Smooth muscle cell of the brain vasculature (primary cell): Measurements from ENCODE around the gene USP22.
"Not testable (repeated sequence)": the region's sequence is repeated elsewhere in the genome, so short reads cannot be mapped to it uniquely, and the experiment has no call there.

Experiments
- DNase-seq: peaks from one replicate; pipeline ENCODE4 v3.0.0-alpha.2; 2012; ENCODE audit warnings: low read depth, low spot score

Gene USP22

DNA sequence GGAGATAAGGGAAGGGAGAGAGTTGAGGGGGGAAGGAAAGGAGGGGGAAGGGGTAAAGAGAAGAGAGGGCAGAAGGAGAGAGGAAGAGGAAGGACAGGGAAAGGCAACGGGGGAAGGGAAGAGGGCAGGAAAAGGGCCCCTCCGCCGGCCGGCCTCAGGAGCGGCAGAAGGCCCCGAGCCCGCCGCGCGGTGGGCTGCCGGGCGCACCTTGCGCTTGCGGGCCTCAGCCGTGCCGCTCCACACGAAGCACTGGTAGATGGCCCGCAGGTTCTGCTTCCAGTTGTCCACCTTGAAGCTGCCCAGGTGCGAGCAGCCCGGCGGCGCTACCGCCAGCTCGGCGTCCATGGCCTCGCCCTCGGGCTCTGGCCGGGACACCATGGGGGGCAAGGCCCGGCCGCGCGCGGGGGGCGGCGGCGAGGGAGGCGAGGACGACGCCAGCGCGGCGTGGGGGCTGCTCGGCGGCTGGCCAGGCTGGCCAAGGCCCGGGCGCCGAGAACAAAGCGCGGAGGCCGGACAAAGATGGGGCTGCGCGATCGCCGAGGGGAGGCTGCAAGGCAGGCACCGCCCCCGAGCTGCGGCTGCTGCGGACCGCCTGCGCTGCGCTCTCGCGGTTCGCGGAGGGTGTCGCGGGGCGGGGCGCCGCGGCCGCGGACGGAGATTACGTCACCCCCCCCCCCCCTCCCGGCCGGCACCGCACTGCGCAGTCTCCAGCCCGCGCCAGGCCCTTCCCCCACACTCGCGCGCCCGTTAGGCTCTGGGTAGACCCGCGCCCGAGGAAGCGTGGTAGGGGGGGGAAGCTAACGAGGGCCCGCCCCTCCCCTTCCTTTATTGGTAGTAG lies at the start of gene USP22:
Gene USP22 (minus strand): TSS at position 554 of the 838 bp plus-strand sequence. CDS start 176 bp downstream, at position 378.
- no peak for DNase-seq

DNA sequence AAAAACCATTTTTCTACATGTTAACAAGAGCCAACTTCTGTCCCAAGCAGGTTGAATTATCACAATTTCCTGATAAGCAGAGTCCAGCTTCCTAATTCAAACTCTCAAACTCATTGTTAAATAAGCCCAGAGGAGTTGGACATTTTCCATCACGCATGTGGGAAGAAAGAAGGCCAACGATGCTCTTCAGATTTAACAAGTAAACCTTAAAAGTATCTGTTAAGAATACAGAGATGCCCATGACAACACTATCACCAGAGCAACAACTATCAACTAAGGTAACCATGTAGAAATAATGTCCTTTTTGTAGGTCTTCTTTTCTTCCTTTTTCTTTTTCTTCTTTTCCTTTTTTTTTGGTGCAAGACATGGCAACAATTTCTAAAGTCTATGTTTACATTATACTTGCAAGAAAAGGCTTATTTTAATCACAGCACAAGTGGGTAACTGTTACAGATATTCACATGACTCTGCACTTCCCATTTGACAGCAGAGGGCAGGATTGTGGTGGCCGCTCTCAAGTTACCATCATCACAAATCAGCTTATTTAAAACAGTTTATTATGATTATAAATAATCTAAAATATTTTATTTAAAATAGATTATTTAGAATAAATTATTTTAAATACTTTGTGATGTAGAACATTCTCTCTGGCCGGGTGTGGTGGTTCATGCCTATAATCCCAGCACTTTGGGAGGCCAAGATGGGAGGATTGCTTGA lies 48.2 kb upstream of the USP22 start:
- no peak for DNase-seq

DNA sequence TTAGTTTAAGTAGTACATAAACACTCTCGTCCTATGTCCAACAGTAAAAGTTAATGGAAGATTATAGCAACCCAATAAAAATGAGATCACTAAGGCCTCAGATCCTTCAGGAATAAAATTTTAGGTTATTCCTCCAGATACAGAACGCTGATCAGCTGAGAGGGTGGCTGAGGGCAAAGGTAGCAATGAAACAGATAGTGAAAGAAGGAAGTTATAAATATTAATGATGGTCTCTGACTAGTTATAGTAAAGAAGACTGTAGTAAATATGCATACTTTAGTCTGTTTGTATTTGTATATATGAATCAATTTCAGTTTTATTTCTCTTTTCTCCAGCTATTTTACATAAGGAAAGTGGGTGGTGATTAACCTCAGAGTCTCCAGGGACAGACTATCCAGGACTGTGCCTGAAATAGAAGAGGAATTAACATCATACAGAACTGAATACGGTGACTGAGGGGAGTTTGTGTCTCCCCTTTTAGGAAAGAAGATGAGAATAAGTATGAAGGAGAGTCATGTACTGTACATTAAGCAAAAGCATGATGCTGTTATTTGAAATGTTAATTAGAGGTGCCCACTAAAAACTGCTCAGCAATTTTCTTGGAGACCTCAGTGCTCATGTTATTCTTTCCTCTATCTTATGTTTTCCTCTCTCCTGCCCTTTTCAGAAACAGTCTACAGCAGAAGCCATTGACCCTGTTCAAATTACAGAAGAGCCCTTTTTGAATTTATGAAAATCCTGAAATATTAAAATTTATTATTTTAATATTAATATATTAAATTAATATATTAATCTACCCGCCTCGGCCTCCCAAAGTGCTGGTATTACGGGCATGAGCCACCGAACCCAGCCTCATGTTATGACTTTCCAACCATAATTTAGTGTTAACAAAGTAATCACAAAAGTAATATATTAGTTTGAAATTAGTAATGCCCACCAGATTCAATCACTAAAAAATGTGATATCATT lies 47.4 kb upstream of the USP22 start:
- DNase-seq, result no peak

DNA sequence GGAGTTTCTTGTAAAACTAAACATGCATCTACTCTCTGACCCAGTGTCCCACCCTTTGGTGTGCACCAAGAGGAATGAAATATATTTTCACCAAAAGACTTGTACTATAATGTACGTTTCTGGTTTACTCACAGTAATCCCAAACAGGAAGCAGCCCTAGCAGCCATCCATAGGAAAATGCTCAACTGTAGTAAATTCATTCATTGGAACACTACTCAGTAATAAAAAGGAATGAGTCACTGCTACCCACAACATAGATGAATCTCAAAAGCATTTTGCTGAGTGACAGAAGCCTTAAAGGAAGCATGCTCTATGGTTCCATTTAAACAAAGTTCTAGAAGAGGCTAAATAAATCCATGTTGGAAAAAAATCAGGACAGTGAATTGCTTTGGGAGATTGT lies 46.3 kb upstream of the USP22 start:
- no peak for DNase-seq

DNA sequence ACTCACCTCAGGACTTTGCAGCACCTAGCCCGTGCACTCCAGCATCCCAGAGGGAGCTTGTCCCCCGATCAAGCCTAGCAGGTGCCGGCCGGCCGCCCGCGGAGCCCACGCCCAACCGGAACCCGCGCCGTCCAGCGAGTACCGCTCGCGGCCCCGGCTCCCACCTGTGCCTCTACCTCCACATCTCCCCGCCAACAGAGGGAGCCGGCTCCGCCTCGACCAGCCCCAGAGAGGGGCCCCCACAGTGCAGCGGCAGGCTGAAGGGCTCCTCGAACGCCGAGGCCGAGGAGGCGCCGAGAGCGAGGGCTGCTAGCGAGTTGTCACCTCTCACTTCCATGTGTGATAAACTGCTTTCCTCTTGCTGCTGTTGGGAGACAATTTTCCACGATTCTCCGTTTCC lies 42.9 kb upstream of the USP22 start:
- DNase-seq, result no peak

DNA sequence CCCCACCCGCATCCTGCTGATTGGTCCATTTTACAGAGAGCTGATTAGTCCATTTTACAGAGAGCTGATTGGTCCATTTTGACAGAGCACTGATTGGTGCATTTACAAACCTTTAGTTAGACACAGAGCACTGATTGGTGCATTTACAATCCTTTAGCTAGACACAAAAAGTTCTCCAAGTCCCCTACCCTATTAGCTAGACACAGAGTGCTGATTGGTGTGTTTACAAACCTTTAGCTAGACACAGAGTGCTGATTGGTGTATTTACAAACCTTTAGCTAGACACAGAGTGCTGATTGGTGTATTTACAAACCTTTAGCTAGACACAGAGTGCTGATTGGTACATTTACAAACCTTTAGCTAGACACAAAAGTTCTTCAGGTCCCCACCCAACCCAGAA lies 42.5 kb upstream of the USP22 start:
- DNase-seq, result not testable (repeated sequence)

DNA sequence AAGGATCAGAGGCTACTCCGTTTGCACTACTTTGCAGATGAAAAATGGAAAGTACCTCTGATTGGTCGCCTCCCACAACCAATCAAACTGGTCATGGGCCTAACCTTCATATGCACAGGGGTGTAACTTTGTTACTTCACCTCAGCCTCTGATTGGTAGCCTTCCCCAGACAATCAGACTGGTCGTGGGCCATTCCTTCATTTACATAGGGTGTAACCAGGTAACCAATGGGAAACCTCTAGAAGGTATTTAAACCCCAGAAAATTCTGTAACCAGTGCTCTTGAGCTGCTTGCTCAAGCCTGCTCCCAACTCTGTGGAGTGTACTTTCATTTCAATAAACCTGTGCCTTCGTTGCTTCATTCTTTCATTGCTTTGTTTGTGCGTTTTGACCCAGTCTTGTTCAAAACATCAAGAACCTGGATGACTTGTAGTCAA lies 39.2 kb upstream of the USP22 start:
- no peak for DNase-seq

DNA sequence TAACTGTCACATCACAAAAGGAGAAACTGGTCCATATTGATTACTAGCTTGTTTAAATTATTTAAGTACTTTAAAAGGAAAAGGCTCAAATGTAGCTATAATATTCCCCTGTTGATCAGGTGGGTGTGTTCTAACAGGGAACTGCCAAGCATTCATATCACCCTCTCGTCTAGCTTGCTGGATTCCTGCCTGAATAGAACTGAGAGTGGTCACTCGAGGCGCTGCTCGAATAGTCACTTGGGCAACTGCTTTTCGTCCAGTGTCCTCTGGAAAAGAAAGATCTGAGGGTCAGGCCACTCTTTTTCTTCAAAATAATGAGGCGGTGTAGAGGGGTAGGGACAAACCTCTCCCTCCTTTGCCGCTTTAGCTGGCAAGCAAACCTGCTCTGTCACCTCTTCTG lies 36.4 kb upstream of the USP22 start:
- DNase-seq, result no peak

DNA sequence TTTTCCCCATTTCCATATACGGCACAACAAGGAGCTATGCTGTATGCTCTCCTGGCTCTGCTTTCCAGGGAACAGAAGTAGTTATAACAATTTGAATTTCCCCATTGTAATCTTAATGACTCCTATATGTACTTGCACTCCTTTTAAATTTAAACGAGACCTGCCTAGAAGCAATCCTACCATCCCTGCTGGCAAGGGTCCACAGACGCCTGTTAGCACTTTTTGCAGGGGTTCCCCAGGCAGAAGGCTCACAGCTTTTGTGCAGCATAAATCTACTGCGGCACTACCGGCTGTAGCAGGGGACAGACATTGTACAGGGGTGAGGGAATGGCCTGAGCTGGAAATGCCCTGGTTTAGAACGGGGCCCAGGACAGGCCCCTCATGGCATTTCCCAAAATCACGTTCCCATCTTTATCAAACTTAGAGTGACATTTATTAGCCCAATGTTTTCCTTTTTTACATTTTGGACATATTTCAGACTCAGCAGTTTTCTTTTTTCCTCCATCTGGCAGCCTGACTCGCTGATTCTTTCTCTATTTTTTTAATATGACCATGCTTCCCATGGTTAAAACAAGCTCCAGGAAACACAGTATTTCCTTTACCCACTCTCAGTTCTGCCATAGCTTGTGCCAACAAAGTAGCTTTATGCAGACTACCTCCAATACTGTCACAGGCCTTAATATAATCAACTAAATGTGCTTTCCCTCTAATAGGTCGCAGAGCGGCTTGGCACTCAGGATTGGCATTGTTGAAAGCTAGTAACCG lies 35.4 kb upstream of the USP22 start:
- no peak for DNase-seq

DNA sequence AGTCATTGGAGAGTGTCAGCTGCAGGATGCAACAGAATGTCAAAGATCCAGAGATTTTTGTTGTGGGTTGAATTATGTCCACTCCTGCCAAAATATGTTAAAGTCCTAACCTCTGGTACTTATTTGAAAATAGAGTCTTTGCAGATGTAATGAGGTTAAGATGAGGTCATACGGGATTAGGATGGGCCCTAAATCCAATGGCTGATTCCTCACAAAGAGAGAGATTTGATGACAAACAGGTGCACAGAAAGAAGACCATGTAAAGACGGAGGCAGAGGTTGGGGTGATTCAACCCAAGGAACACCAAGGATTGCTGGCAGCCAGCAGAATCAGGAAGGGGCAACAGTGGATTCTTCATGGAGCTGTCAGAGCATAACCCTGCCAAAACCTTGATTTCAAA lies 34.5 kb upstream of the USP22 start:
- DNase-seq, result no peak

DNA sequence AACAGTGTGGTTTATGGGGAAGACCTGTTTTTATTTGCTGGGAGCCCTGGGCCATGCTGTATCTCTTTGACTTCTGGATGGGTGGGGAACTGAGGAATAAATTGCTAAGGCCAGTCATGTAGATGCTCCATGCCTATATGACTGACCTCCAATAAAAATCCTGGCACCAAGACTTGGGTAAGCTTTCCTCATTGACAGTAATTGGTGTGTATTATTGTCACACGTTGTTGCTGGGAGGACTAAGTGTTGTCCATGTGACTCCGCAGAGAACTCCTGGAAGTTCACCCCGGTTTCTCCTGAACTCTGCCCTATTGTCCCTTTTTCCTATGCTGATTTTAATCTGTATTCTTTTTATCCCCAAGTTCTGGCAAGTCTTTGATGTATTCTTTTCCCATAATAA lies 33.4 kb upstream of the USP22 start:
- DNase-seq, result no peak

DNA sequence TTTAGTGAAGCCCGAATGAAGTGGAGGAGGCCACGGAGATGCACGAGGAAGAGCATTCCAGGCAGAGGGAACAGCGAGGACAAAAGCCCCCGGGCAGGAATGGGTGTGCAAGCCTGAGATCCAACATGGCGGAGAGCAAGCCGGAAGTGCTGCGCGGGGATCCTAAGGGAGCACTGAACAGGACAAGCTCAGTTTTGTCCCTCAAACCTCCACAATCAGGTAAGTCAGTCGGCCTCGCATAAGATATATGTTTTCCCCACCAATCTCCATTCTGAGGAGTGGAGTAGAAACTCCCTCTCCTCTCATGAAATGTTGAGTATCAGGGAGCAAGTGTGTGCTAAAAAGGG lies 32.9 kb upstream of the USP22 start:
- no peak for DNase-seq

DNA sequence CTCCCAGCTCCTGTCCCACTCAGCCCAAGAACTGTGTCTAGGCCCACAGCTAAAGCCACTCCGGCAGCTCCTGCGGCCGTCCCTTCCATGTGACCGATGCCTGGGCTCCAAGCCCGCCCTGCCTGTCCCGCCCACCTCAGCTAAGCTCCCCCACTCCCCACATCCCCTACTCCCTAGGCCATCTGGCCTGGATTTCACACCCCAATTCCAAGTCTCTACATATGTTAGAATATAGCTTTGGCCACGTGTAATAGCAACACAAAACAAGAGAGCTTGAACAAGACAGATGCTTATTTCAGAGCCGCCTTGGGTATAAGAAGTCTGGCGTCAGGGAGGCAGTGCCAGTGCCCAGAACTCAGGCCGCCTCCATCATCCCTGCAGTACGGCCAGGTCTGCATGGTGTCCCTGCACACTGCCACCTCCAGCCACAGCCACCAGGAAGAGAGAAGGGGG lies 30.0 kb upstream of the USP22 start:
- DNase-seq, result no peak

DNA sequence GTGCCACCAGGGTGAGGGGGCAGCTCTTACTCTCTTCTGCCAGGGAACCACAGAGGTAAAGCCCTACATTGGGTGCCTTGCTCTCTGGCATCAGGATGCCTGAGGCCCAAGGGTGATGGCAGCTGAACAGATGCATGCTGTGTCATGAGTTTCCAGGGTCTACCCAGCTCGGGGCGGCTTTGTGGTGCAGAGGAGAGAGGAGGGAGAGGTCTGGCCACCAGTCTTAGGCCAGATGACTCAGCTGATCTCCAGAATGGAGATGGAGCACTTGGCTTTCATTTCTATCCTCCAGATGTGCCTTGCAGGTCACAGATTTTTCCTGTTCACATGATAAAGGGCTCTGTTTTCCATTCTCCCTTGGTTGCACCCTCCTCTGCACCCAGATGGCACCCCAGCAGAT lies 23.6 kb upstream of the USP22 start:
- no peak for DNase-seq

DNA sequence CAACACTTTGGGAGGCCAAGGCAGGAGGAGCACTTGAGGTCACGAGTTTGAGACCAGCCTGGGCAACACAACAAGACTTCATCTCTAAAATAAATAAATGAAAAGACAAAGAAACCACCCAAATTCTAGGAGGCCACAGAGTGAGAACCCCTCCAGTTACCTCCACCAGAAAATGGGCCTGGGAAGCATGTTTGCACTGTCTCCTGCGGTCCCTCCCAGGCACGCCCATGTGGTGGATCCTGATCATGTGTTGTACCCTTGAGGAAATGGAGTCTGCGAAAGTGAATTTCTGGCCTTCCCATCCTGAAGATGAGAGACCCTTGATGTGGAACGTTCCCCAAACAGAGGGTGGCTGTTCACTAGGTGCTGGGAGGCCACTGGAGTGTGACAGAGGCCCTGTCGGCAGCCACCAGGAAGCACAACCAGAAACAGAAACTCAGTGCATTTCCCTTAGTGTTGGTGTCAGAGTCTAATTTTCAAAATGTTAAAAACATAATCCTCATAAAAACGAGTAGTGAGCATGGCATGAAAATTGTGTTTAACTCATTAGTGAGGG lies 19.2 kb upstream of the USP22 start:
- DNase-seq, result no peak

DNA sequence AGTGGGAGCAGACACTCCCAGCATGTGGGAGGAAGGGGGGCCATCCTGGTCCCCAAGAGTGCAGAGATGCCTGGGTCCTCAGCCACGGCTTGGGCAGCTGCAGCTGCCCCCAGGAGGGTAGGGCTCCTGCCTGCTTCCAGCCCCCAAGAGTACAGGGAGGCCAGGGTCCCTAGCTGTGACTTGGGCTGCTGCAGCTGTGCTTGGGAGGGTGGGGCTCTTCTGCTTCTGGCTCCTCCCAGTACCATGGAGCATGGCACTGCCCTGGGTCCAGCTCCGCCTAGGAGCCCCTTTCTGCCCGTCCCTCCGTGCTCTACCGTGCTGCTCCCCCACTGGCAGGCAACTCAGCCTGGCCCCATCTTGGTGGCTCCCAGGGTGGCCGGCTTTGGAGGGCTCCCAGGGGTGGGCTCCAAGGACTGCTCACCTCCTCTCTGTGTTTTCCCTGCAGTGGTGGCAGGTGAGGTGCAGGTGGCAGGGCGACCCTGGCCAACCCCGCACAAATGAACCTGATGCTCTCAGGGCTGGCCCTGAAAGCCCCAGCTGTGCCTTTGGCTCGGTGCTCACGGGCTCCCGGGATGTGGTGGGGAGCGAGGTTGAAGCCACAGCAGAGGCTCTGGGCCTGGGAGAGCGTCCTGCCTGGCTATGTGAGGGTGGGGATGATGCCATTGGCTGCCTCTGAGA lies 18.5 kb upstream of the USP22 start:
- no peak for DNase-seq

DNA sequence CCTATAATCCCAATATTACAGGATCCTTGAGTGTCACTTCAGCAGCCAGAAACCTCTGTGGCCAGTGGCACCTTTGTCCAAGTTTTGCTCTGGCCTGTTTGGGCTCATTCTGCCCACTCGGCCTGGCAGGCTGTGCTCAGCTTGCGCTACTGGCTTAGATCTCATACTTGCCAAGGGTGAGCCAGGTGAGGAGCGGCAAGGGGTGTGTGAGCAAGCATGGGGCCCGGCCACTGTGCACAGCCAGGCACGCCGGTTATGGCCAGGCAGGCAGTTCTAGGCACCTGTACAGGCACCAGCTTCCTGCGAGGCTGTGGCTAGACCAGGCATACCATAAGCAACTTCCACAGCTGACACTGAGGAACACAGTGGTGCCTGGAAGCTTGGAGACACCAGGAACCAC lies 16.9 kb upstream of the USP22 start:
- no peak for DNase-seq

DNA sequence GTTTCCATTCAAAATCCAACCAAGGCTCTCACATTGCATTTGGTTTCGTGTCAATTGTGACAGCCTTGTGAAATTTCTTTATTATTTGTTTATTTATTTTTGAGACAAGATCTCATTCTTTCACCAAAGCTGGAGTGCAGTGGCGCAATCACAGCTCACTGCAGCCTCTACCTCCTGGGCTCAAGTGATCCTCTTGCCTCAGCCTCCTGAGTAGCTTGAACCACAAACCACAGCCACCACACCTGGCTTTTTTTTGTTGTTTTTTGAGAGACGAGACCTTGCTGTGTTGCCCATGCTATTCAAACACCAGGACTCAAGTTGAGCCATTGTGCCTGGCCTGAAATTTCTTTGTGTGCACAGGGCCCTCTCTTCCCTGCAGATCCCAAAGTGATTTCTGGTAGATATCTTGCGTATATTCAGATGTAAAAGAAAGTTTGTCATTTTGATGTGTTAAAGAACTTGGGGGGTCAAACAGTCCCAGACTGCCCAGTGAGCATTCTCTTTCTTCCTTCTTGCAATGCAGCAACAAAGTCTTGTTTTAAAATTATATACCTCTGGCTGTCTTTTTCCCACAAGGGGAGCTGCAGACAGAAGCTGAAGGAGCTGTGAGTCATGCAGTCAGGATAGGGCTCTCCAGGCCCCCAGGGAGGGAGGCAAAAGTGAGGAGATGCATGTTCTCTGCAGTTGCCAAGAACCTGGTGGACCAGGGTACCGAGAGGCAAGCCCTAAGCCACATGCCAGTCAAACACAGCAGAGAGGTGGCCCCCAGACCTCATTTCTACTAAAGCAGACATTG lies 15.5 kb upstream of the USP22 start:
- no peak for DNase-seq

DNA sequence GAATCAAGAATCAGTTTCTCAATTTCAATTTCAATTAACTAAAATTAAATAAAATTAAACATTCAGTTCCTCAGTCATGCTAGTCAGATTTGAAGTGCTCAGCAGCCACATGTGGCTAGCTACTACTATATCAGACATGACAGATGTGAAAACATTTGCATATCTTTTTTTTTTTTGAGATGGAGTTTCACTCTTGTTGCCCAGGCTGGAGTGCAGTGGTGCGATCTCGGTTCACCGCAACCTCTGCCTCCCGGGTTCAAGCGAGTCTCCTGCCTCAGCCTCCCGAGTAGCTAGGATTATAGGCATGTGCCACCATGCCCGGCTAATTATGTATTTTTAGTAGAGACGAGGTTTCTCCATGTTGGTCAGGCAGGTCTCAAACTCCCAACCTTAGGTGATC lies 10.2 kb upstream of the USP22 start:
- not testable (repeated sequence) for DNase-seq
